Activated CD8-positive, alpha-beta memory T cell treated with anti-CD3 and anti-CD28 coated beads for 48 hours (primary cell): ENCODE data around the gene HEY2.
"Not testable (repeated sequence)": the region's sequence is repeated elsewhere in the genome, so short reads cannot be mapped to it uniquely, and the experiment has no call there.

ENCODE experiments used
- DNase-seq, 3 experiments: peaks; one replicate each; pipeline ENCODE4 v3.0.0-alpha.2; 2020; ENCODE audit warnings: low read depth in 2 of 3, low spot score in 2 of 3

Gene HEY2

GRCh38 chr6:125794342-125795137 lies 45.1 kb downstream of the HEY2 start:
- no peak for DNase-seq

GRCh38 chr6:125795301-125795700 lies 45.9 kb downstream of the HEY2 start:
- no peak for DNase-seq

- no peak for DNase-seq
Observed at GRCh38 chr6:125797120-125797885, 47.9 kb downstream of the HEY2 start.

- DNase-seq = no peak
Observed at GRCh38 chr6:125797886-125798444, 48.5 kb downstream of the HEY2 start.

GRCh38 chr6:125798734-125799508 lies 49.5 kb downstream of the HEY2 start:
- DNase-seq = no peak

GRCh38 chr6:125802383-125802782 lies 53.0 kb downstream of the HEY2 start:
- DNase-seq = no peak

- no peak for DNase-seq
Observed at GRCh38 chr6:125802943-125803377, 53.5 kb downstream of the HEY2 start.

GRCh38 chr6:125804264-125804663 lies 54.8 kb downstream of the HEY2 start:
- no peak for DNase-seq

GRCh38 chr6:125804866-125805425 lies 55.5 kb downstream of the HEY2 start:
- DNase-seq = not testable (repeated sequence)

- DNase-seq = no peak
Observed at GRCh38 chr6:125806813-125807212, 57.4 kb downstream of the HEY2 start.

GRCh38 chr6:125807293-125807692 lies 57.9 kb downstream of the HEY2 start:
- DNase-seq = no peak

- DNase-seq = no peak
Observed at GRCh38 chr6:125808060-125808459, 58.6 kb downstream of the HEY2 start.

GRCh38 chr6:125808591-125808990 lies 59.2 kb downstream of the HEY2 start:
- no peak for DNase-seq

- no peak for DNase-seq
Observed at GRCh38 chr6:125809570-125810170, 60.2 kb downstream of the HEY2 start.

- DNase-seq = no peak
Observed at GRCh38 chr6:125810445-125810844, 61.0 kb downstream of the HEY2 start.
